SU-DHL-6 (cell line): ENCODE data around the gene UHRF1.
"Not testable (repeated sequence)": the region's sequence is repeated elsewhere in the genome, so short reads cannot be mapped to it uniquely, and the experiment has no call there.

Source experiments
- H2AFZ ChIP-seq: fragments of 200-600 bp; sonication (generic); 2 replicates; pipeline ENCODE4 v1.6.1; 2014; ENCODE audit warnings: low read depth, mild to moderate bottlenecking, moderate library complexity, mixed read lengths, antibody characterized with exemption, low read length; ENCODE audit not compliant: severe bottlenecking
- H3F3A ChIP-seq: fragments of 200-600 bp; shearing (Covaris generic); 2 replicates; pipeline ENCODE4 v1.6.0; 2016; ENCODE audit warnings: antibody characterized with exemption, mild to moderate bottlenecking; ENCODE audit not compliant: insufficient read depth
- H3K27ac ChIP-seq: fragments of 200-600 bp; sonication (generic); 2 replicates; pipeline ENCODE4 v1.5.1; 2016; ENCODE audit warnings: low read depth, mild to moderate bottlenecking, low read length, moderate library complexity, mixed read lengths
- H3K27me3 ChIP-seq: fragments of 200-600 bp; sonication (generic), shearing (Covaris generic); 2 replicates; pipeline ENCODE4 v1.6.0; 2014; ENCODE audit warnings: mild to moderate bottlenecking, low read length
- H3K36me3 ChIP-seq: fragments of 200-600 bp; sonication (generic); 2 replicates; pipeline ENCODE4 v1.6.1; 2014; ENCODE audit warnings: mild to moderate bottlenecking, low read length, mixed read lengths
- H3K4me2 ChIP-seq: fragments of 300-600, 200-600 bp; shearing (Covaris generic), sonication (generic); 2 replicates; pipeline ENCODE4 v1.6.0; 2014; ENCODE audit warnings: low read length, low read depth, mild to moderate bottlenecking; ENCODE audit not compliant: poor library complexity, severe bottlenecking
- H3K4me3 ChIP-seq: fragments of 200-600 bp; sonication (generic); 2 replicates; pipeline ENCODE4 v1.5.1; 2014; ENCODE audit warnings: antibody characterized with exemption, low read length, mild to moderate bottlenecking, mixed read lengths; ENCODE audit not compliant: insufficient read depth, poor library complexity, severe bottlenecking
- H3K79me2 ChIP-seq: fragments of 200-600 bp; sonication (generic); 2 replicates; pipeline ENCODE4 v1.6.1; 2014; ENCODE audit warnings: mild to moderate bottlenecking, low read length, moderate library complexity; ENCODE audit not compliant: insufficient read depth
- H3K9ac ChIP-seq: fragments of 200-600 bp; sonication (generic); 2 replicates; pipeline ENCODE4 v1.7.0; 2014; ENCODE audit warnings: mild to moderate bottlenecking, low read length
- H3K9me2 ChIP-seq: fragments of 200-600 bp; sonication (generic); replicated peaks from 2 replicates; pipeline ENCODE4 v1.6.1; 2014; ENCODE audit warnings: low read length; ENCODE audit not compliant: insufficient read depth
- H3K9me3 ChIP-seq: fragments of 200-600 bp; sonication (generic); 2 replicates; pipeline ENCODE4 v1.6.1; 2014; ENCODE audit warnings: low read length, mixed read lengths; ENCODE audit not compliant: insufficient read depth
- H4K20me1 ChIP-seq: fragments of 200-600 bp; sonication (generic); 2 replicates; pipeline ENCODE4 v1.6.1; 2014; ENCODE audit warnings: low read depth, mild to moderate bottlenecking, antibody characterized with exemption, low read length, moderate library complexity, mixed read lengths
- EZH2phosphoT487 ChIP-seq: fragments of 200-600 bp; sonication (generic), shearing (Covaris generic); conservative IDR thresholded peaks from 2 replicates; pipeline ENCODE4 v1.6.1; 2018; ENCODE audit warnings: mild to moderate bottlenecking, antibody characterized with exemption, low read length, moderate library complexity, mixed read lengths
- TF ChIP-seq, protein P1 (sequence below): fragments of 200-600 bp; sonication (generic); IDR thresholded peaks from one replicate; pipeline ENCODE4 v1.5.1; 2017; ENCODE audit warnings: antibody characterized with exemption, mild to moderate bottlenecking, low read length, moderate library complexity; ENCODE audit not compliant: insufficient read depth, poor library complexity, severe bottlenecking

Gene UHRF1

DNA sequence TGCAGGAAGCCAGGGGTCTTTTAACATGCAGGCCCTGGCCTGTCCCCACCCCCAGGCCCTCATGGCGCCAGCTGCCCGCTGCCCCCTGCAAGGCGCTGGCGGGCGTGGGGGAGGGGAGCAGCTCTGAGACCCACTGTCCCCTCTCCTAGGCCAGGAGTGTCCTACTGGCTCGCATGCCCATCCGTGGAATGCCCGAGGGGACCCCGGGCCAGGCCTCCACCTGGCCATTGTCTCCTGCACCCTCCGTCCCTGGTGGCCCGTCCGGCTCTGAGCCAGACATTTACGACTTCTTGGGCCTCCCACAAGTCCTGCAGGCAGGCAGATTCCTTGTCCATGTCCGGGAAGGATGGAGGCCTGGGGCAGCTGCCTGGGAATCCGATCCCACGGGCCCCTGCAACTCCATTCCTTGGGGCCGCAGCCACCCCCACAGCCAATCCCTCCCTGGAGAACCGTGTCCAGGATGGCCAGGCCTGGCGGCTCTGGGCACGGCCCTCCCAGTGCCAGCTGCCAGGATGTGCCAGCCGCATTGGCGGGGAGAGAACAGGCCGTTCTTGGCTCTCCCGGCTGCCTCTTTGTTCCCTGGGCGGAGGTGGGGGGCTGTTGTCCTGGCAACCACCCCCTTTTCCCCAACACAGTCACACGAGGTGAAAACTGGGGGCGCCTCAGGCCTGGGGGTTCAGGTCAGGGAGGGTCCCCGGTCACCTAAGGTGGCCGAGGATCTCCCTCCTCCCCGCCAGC, 31.4 kb upstream of the UHRF1 start:
- H3K4me2 ChIP-seq = no peak overlapping the region

DNA sequence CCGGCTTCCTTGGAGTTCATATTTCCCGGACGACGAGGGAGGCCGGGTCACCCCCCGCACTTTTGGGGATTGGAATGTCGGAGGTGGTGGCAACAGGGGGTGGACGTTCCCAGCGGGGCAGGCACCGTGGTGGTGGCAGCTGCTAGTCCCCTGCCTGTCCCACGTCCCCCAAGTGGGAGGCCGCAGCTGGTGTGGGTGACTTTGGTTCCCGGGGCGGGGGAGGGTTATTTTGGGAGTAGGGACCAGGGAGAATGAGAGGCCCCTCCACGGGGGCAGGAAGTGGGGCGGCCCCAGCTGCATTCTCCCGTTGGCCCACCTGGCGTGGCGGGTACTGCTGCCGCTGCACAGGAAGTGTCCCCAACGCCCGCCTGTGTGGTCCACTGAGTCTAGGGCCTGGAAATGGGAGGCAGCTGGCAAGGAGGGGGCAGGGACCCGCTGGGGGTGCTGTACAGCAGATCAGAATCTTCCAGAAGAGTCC, 30.8 kb upstream of the UHRF1 start:
- H3K79me2 ChIP-seq = no peaks in the 10 kb centered on the region
- H4K20me1 ChIP-seq = no peaks in the 10 kb centered on the region
- H3K27me3 ChIP-seq = no peaks in the 10 kb centered on the region
- no peak overlapping the region for H3K4me3 ChIP-seq
- H3K27ac ChIP-seq = no peak overlapping the region
- H3K9me2 ChIP-seq = no peaks in the 10 kb centered on the region
- no peaks in the 10 kb centered on the region for H3K9me3 ChIP-seq
- no peak overlapping the region for H3K4me2 ChIP-seq
- H3F3A ChIP-seq = no peaks in the 10 kb centered on the region
- no peaks in the 10 kb centered on the region for H3K36me3 ChIP-seq
- no peak overlapping the region; the same call in 1 of the 2 replicates for H3K9ac ChIP-seq
- H2AFZ ChIP-seq = no peak overlapping the region
- no peak for TF ChIP-seq EZH2phosphoT487
- TF ChIP-seq, protein P1, sequence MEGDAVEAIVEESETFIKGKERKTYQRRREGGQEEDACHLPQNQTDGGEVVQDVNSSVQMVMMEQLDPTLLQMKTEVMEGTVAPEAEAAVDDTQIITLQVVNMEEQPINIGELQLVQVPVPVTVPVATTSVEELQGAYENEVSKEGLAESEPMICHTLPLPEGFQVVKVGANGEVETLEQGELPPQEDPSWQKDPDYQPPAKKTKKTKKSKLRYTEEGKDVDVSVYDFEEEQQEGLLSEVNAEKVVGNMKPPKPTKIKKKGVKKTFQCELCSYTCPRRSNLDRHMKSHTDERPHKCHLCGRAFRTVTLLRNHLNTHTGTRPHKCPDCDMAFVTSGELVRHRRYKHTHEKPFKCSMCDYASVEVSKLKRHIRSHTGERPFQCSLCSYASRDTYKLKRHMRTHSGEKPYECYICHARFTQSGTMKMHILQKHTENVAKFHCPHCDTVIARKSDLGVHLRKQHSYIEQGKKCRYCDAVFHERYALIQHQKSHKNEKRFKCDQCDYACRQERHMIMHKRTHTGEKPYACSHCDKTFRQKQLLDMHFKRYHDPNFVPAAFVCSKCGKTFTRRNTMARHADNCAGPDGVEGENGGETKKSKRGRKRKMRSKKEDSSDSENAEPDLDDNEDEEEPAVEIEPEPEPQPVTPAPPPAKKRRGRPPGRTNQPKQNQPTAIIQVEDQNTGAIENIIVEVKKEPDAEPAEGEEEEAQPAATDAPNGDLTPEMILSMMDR = no peak

More for the DNA sequence above, 31.4 kb upstream of the UHRF1 start:
- no peak overlapping the region; the same call in 1 of the 2 replicates for H3K9ac ChIP-seq
- no peak overlapping the region for H2AFZ ChIP-seq
- no peaks in the 10 kb centered on the region for H3K9me2 ChIP-seq
- H3K27ac ChIP-seq = no peak overlapping the region
- H3F3A ChIP-seq = no peaks in the 10 kb centered on the region
- H3K27me3 ChIP-seq = no peaks in the 10 kb centered on the region
- no peak for TF ChIP-seq EZH2phosphoT487
- TF ChIP-seq, protein P1 = no peak
- no peak overlapping the region for H3K4me3 ChIP-seq
- no peaks in the 10 kb centered on the region for H3K79me2 ChIP-seq
- no peaks in the 10 kb centered on the region for H3K36me3 ChIP-seq
- H3K9me3 ChIP-seq = no peaks in the 10 kb centered on the region
- no peaks in the 10 kb centered on the region for H4K20me1 ChIP-seq

DNA sequence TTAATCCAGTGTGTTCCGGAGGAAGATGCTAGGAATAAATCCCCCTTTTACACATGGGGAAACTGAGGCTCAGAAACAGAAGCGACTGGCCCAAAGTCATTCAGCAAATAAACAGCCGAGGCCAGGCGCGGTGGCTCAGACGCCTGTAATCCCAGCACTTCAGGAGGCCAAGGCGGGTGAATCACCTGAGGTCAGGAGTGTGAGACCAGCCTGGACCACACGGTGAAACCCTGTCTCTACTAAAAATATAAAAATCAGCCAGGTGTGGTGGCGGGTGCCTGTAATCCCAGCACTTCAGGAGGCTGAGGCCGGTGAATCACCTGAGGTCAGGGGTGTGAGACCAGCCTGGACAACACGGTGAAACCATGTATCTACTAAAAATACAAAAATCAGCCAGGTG, 30.3 kb upstream of the UHRF1 start:
- TF ChIP-seq, protein P1 = no peak
- TF ChIP-seq EZH2phosphoT487 = no peak
- H2AFZ ChIP-seq = no peak overlapping the region

DNA sequence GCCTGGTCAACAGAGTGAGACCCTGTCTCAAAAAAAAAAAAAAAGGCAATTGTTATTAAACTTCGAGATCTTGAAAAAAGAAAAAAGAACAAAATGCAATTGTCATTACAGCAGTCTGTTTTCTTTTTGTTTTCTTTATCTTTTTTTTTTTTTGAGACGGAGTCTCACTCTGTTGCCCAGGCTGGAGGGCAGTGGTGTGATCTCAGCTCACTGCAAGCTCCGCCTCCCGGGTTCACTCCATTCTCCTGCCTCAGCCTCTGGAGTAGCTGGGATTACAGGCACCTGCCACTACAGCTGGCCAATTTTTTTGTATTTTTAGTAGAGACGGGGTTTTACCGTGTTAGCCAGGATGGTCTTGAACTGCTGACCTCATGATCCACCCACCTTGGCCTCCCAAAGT, 26.4 kb upstream of the UHRF1 start:
- not testable (repeated sequence) for H3K27ac ChIP-seq, H3K9me2 ChIP-seq, H3F3A ChIP-seq, H4K20me1 ChIP-seq, H3K9ac ChIP-seq, H2AFZ ChIP-seq, H3K4me2 ChIP-seq, H3K27me3 ChIP-seq, H3K9me3 ChIP-seq, H3K79me2 ChIP-seq, H3K36me3 ChIP-seq, H3K4me3 ChIP-seq

More for the DNA sequence above, 30.3 kb upstream of the UHRF1 start:
- no peak overlapping the region for H3K4me3 ChIP-seq
- H3K9me3 ChIP-seq = no peaks in the 10 kb centered on the region
- H3K4me2 ChIP-seq = no peak overlapping the region
- no peaks in the 10 kb centered on the region for H3K79me2 ChIP-seq
- H4K20me1 ChIP-seq = no peaks in the 10 kb centered on the region
- no peaks in the 10 kb centered on the region for H3K27me3 ChIP-seq
- H3F3A ChIP-seq = no peaks in the 10 kb centered on the region
- H3K9me2 ChIP-seq = no peaks in the 10 kb centered on the region
- no peak overlapping the region for H3K27ac ChIP-seq
- no peak overlapping the region for H3K9ac ChIP-seq
- H3K36me3 ChIP-seq = no peaks in the 10 kb centered on the region

DNA sequence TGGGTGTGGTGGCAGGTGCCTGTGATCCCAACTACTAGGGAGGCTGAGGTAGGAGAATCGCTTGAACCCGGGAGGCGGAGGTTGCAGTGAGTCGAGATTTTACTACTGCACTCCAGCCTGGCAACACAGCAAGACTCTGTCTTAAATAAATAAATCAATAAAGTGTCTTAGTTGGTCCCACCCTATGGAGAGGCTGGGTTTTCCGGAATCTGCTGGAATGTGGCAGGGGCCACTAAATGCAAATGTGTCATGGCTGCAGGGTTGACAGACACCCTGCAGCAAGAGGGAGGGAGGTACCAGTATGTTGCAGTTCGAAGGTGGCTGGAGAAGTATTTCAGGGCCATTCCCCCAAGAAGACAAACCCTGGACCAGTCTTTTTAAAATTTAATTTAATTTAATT, 24.3 kb upstream of the UHRF1 start:
- H3K9me2 ChIP-seq, H3K36me3 ChIP-seq, H3K9ac ChIP-seq, H3K79me2 ChIP-seq, H4K20me1 ChIP-seq, H3K9me3 ChIP-seq, H3K27me3 ChIP-seq, H3K27ac ChIP-seq, H2AFZ ChIP-seq, H3K4me3 ChIP-seq, H3F3A ChIP-seq, H3K4me2 ChIP-seq: not testable (repeated sequence)

DNA sequence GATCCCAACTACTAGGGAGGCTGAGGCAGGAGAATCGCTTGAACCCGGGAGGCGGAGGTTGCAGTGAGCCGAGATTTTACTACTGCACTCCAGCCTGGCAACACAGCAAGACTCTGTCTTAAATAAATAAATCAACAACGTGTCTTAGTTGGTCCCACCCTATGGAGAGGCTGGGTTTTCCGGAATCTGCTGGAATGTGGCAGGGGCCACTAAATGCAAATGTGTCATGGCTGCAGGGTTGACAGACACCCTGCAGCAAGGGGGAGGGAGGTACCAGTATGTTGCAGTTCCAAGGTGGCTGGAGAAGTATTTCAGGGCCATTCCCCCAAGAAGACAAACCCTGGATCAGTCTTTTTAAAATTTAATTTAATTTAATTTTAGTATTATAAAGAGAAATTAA, 21.5 kb upstream of the UHRF1 start:
- H3K4me3 ChIP-seq, H3K9me3 ChIP-seq, H4K20me1 ChIP-seq, H3K27me3 ChIP-seq, H3K9me2 ChIP-seq, H3K27ac ChIP-seq, H3K36me3 ChIP-seq, H3K9ac ChIP-seq, H3F3A ChIP-seq, H3K4me2 ChIP-seq, H2AFZ ChIP-seq, H3K79me2 ChIP-seq: not testable (repeated sequence)
